Mesodermal cell (in vitro differentiated cells): Measurements from ENCODE around the gene ANKRD10.
A peak's percentile ranks its signal among the peaks of the same experiment; 100 is the strongest.

ENCODE experiments used
- H3K27ac ChIP-seq: 2 replicates; pipeline ENCODE4 v1.7.0; 2013; ENCODE audit warnings: mild to moderate bottlenecking, low read depth, low read length, moderate library complexity; ENCODE audit not compliant: severe bottlenecking
- H3K36me3 ChIP-seq: 2 replicates; pipeline ENCODE4 v1.7.1; 2013; ENCODE audit warnings: mild to moderate bottlenecking, low read length, moderate library complexity; ENCODE audit not compliant: control insufficient read depth, insufficient read depth
- H3K4me1 ChIP-seq: one replicate; pipeline ENCODE4 v1.7.1; 2013; ENCODE audit warnings: mild to moderate bottlenecking, low read length; ENCODE audit not compliant: insufficient read depth, control insufficient read depth, poor library complexity, severe bottlenecking
- H3K4me3 ChIP-seq: 2 replicates; pipeline ENCODE4 v1.7.0; 2013; ENCODE audit warnings: low read length, control low read depth, mild to moderate bottlenecking; ENCODE audit not compliant: insufficient read depth, poor library complexity, severe bottlenecking; ENCODE audit errors: extremely low read depth
- H3K9me3 ChIP-seq: 2 replicates; pipeline ENCODE4 v1.7.1; 2013; ENCODE audit warnings: mild to moderate bottlenecking, low read length, moderate library complexity; ENCODE audit not compliant: control insufficient read depth
- WGBS, 2 experiments: methylation state at CpG; one replicate each; pipeline ENCODE4 v1.1.5; 2013; ENCODE audit warnings: missing lambda C conversion rate in 2 of 2; ENCODE audit not compliant: insufficient coverage in 2 of 2; 5-methylcytosine and 5-hydroxymethylcytosine counted together

The ANKRD10 gene

DNA sequence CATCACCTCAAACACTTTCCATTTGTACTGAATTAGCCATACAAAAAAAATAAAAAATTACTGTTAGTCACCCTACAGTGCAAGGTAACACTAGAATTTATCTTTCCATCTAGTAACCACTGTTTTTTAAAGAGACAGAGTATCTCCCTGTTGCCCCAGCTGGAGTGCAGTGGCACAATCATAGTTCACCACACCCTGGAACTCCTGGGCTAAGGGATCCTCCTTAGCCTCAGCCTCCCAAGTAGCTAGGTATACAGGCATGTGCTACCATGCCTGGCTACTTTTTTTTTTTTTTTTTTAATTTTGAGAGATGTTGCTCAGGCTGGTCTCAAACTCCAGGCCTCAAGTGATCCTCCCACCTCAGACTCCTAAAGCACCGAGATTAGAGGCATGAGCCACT, 17.9 kb downstream of the ANKRD10 start:
- H3K27ac ChIP-seq, result no peak overlapping the region
- H3K4me3 ChIP-seq, result no peak overlapping the region
- peaks cover 77% of the 10 kb centered on the region for H3K36me3 ChIP-seq
- H3K4me1 ChIP-seq, result no peaks in the 10 kb centered on the region
- H3K9me3 ChIP-seq, result no peaks in the 10 kb centered on the region
- no CpG with 5 or more reads among the region's 1 CpG for WGBS, 2 experiments

DNA sequence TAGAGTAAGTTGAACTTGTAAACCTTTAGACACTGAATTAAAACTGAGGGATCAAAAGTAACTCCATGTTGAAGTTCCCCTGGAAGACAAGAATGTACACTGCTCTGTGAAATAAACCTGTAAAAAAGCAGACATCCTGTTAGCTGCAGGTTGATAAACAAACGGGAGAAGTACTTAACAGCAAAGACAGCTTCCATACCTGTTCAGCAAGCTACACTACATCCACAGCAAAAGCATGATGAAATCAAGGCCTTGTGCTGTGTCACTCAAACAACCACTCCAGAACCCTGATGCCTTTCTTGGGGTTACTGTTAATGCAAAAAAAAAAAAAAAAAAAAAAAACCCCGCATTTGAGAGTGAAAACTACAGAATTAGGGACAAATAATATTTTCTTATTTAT, 20.8 kb downstream of the ANKRD10 start:
- Histone ChIP-seq H3K27ac (no peak overlapping the region), H3K9me3 (no peaks in the 10 kb centered on the region), H3K4me3 (no peak overlapping the region), H3K4me1 (no peaks in the 10 kb centered on the region), H3K36me3 (peaks cover 61% of the 10 kb centered on the region)
- WGBS, 2 experiments, result 71% methylated on average over 1 of the region's 2 CpGs; no CpG with 5 or more reads in 1 of the 2 experiments

DNA sequence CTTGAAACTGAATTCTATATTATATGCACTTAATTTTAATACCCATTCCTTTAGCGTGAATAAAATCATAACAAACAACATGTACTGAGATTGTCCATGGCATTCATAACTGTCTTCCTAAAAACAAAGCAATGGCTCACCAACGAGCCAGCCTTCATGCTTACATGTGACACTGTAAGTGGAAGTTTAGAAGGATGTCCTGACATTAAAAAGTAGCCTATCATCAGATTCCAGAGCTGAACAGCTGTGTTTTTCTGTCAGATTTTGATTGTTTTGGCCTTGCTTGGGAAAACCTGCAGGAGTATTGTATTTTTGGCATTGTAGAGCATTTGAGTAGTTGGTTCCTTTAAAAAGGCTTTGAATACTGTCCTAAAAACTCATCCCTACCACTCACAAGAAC, 21.3 kb downstream of the ANKRD10 start:
- H3K36me3 ChIP-seq, result peaks cover 57% of the 10 kb centered on the region
- no peaks in the 10 kb centered on the region for H3K4me1 ChIP-seq
- H3K9me3 ChIP-seq, result no peaks in the 10 kb centered on the region
- H3K4me3 ChIP-seq, result no peak overlapping the region
- no peak overlapping the region for H3K27ac ChIP-seq
- WGBS, 2 experiments, result 67% methylated on average over 1 of the region's 2 CpGs; no CpG with 5 or more reads in 1 of the 2 experiments

- peaks cover 37% of the 10 kb centered on the region for H3K36me3 ChIP-seq
- WGBS, 2 experiments, result 67% methylated on average over 1 of the region's 8 CpGs; no CpG with 5 or more reads in 1 of the 2 experiments
- H3K4me1 ChIP-seq, result no peaks in the 10 kb centered on the region
- H3K27ac ChIP-seq, result no peak overlapping the region
- H3K9me3 ChIP-seq, result no peaks in the 10 kb centered on the region
- H3K4me3 ChIP-seq, result no peak overlapping the region
Measured at GRCh38 chr13:110890279-110891165, 24.3 kb downstream of the ANKRD10 start.

DNA sequence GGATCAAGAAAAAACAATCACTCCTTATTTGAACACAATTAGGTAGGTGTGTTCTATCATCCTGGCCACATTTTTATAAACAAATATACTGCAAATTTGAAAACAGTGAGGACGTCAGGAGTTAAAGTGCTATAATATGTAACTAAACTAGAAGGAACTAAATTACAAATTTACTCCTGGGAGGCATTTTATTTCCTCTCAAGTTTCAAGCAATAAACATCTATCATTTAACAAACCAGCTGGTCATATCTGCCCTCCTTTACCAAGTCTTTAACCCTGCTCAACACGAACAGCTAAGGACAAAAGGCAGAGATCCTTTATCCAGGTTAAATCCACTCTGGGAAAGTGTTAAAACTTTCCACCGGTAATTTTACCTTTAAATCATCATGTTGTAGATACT, 26.5 kb downstream of the ANKRD10 start:
- Histone ChIP-seq H3K27ac (peak overlapping the region; percentile 52), H3K36me3 (peaks cover 21% of the 10 kb centered on the region), H3K9me3 (no peaks in the 10 kb centered on the region), H3K4me3 (no peak overlapping the region), H3K4me1 (peaks cover 7% of the 10 kb centered on the region)
- 89% methylated on average over 1 of the region's 3 CpGs; no CpG with 5 or more reads in 1 of the 2 experiments for WGBS, 2 experiments

- 74 to 83% methylated on average over 8 of the region's 9 CpGs for WGBS, 2 experiments
- Histone ChIP-seq H3K27ac (peak overlapping the region; percentile 52), H3K9me3 (no peaks in the 10 kb centered on the region)
Measured at GRCh38 chr13:110887597-110888333, 27.1 kb downstream of the ANKRD10 start.

GRCh38 chr13:110886870-110887596, 27.8 kb downstream of the ANKRD10 start:
- Histone ChIP-seq H3K4me1 (peaks cover 7% of the 10 kb centered on the region), H3K36me3 (peaks cover 12% of the 10 kb centered on the region), H3K9me3 (no peaks in the 10 kb centered on the region), H3K27ac (no peak overlapping the region), H3K4me3 (no peak overlapping the region)
- 86 to 92% methylated on average over 3 to 5 of the region's 5 CpGs for WGBS, 2 experiments

More at GRCh38 chr13:110887597-110888333, 27.1 kb downstream of the ANKRD10 start:
- Histone ChIP-seq H3K4me3 (no peak overlapping the region), H3K36me3 (peaks cover 15% of the 10 kb centered on the region), H3K4me1 (peaks cover 7% of the 10 kb centered on the region)

- H3K9me3 ChIP-seq, result no peaks in the 10 kb centered on the region
- H3K4me3 ChIP-seq, result no peak overlapping the region
- H3K36me3 ChIP-seq, result peaks cover 10% of the 10 kb centered on the region
- H3K4me1 ChIP-seq, result peaks cover 7% of the 10 kb centered on the region
- peak overlapping the region; percentile 8 for H3K27ac ChIP-seq
- 58% methylated on average over 4 to 6 of the region's 8 CpGs for WGBS, 2 experiments
Measured at GRCh38 chr13:110885966-110886869, 28.7 kb downstream of the ANKRD10 start.

DNA sequence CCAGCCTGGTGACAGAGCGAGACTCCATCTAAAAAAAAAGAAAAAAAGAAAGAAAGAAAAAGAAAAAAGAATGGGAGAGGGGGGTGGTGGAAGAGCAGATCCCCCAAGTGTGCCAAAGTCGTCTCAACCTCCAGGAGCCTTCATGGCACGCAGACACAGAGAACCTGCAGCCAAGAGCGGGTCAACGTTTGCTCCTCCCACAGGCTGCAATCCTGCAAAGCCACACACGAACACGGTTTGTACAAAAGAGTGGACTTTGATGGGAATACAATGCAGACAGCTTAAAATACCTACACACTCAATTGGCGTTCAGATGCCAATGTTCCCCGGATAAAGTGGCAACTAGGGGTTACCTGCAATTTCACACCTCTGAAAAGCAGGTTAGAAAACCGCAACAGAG, 29.4 kb downstream of the ANKRD10 start:
- Histone ChIP-seq H3K4me1 (peaks cover 7% of the 10 kb centered on the region), H3K4me3 (no peak overlapping the region), H3K36me3 (peaks cover 13% of the 10 kb centered on the region), H3K9me3 (no peaks in the 10 kb centered on the region), H3K27ac (peak overlapping the region; percentile 8)
- WGBS, 2 experiments, result 93% methylated on average over 6 to 8 of the region's 10 CpGs
